Left ventricle myocardium superior (tissue), 1 donor: Measurements from ENCODE around the gene KRTAP22-1. TPM values are rescaled to one million over a fixed set of nuclear protein-coding genes. Genes with fewer than 3 reads are reported as not detected.

Experiments used
- ATAC-seq: fragments of 200-7000 bp; cut with Tn5 transposase; one replicate; pipeline ENCODE4 v1.9.1; 2020; ENCODE audit warnings: mild to moderate bottlenecking, moderate library complexity
- DNase-seq: peaks from one replicate; pipeline ENCODE4 v3.0.0-alpha.2; 2020
- intact Hi-C: fragments of 100-400 bp; cut with micrococcal nuclease; formaldehyde crosslinking; loops from one replicate; pipeline ENCODE4 v1.11.0; 2022
- total RNA-seq: library from RNA; stranded (reverse); fragmentation: NEBNext Ultra II Directional; extraction: Animal tissue kit (Norgen Biotek cat#: 25700); gene quantifications from one replicate; pipeline ENCODE4 v1.2.1, GENCODE V29; 2021
- donor health status: DM: no; HTN: yes; CAD: no; lungs with severe emphysema.

KRTAP22-1 gene
- total RNA-seq, 1 donor from 2014 or later: not detected

- no peak for ATAC-seq
- intact Hi-C loops: no loop called here
- DNase-seq: no peak
Observed at GRCh38 chr21:30620522-30620921, 19.6 kb downstream of the KRTAP22-1 start, which contains the start of gene KRTAP20-4. KRTAP20-4 (plus strand) TSS chr21:30620627.

GRCh38 chr21:30623362-30623761, 22.5 kb downstream of the KRTAP22-1 start:
- ATAC-seq (no peak), DNase-seq (no peak)
- intact Hi-C loops: no loop called here

DNA sequence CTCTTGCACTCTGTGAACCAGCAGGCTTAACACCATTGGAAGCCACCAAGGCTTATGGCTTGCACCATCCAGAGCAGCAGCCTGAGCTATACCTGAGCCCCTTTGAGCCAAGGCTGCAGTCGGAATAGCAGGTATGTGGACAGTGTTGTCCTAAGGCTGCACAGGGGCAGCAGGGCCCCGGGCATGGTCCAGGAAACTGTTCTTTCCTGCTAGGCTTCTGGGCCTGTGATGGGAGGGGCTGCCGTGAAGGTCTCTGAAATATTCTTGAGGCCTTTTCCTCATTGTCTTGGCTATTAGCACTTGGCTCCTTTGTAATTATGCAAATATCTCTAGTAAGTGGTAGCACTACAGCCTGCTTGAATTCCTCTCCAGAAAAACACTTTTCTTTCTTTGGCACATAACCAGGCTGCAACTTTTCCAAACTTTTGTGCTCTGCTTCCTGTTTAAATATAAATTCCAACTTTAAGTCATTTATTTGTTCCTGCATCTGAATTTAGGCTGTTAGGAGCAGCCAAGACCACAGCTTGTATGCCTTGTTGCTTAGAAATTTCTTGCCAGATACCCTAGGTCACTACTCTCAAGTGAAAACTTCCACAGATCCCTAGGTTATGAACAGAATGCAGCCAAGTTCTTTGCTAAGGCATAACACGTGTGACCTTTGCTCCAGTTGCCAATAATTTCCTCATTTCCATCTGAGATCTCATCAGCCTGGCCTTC, 24.7 kb downstream of the KRTAP22-1 start:
- intact Hi-C loops: no loop called here
- DNase-seq: no peak
- no peak for ATAC-seq

- intact Hi-C loops: no loop called here
- ATAC-seq: no peak
- DNase-seq: no peak
Observed at GRCh38 chr21:30628109-30628508, 27.2 kb downstream of the KRTAP22-1 start.

GRCh38 chr21:30629200-30629599, 28.3 kb downstream of the KRTAP22-1 start:
- no peak for ATAC-seq
- intact Hi-C loops: no loop called here
- no peak for DNase-seq

DNA sequence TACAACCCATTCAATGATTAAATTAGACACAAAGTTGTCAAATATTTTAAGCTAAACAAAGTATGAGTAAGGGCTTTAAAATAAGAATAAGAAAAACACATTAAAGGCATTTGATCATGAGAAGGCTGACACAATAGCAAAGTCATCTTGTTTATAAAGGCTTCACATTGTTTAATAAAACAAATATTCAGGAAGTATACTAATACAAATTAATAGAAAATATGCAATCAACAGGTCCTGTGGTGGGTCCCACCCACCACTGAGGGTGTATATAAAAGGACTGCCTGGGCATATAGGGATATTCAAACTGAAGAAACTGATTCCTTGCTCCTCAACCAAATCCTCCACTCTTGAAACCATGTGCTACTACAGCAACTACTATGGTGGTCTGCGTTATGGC, 34.0 kb downstream of the KRTAP22-1 start, which contains the start of gene KRTAP20-2:
KRTAP20-2 (plus strand) TSS at position 301 of the 400 bp plus-strand sequence; CDS start at position 359, 58 bp downstream.
- no peak for ATAC-seq
- intact Hi-C loops: no loop called here
- no peak for DNase-seq

DNA sequence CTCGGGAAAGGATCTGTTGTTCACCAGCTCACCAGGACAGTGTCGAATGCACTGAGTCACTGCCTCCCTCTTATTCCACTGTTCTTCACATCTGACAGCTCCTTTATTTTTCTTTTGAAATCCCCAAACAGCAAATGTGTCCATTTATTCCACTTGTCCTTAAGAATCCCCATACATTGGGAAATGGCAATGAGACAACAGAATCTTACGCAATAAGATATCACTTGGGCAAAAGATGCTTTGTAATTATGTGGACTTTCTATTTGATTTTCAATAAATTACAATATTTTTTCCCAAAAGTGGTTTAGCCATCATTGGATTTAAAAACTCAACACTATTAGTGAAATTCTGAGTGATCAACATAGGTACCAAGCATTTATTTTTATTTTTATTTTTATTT, 37.8 kb downstream of the KRTAP22-1 start:
- ATAC-seq: no peak
- DNase-seq: no peak
- intact Hi-C loops: no loop called here

- ATAC-seq (no peak), DNase-seq (no peak)
- intact Hi-C loops: no loop called here
Observed at GRCh38 chr21:30642564-30642963, 41.7 kb downstream of the KRTAP22-1 start, which contains the start of gene KRTAP20-3. KRTAP20-3 (plus strand) TSS chr21:30642864.

- no peak for DNase-seq
- intact Hi-C loops: no loop called here
- no peak for ATAC-seq
Observed at GRCh38 chr21:30646904-30647414, 46.1 kb downstream of the KRTAP22-1 start.

Other genes starting within 250 kb of the KRTAP22-1 start
- not detected for gene KRTAP13-2, start 228.8 kb upstream of the KRTAP22-1 start, total RNA-seq
- not detected for gene KRTAP13-1, start 205.1 kb upstream of the KRTAP22-1 start, total RNA-seq
- gene KRTAP13-3, start 175.2 kb upstream of the KRTAP22-1 start, total RNA-seq: not detected
- gene KRTAP13-4, start 170.9 kb upstream of the KRTAP22-1 start, total RNA-seq: not detected
- gene KRTAP15-1, start 160.8 kb upstream of the KRTAP22-1 start, total RNA-seq: not detected
- gene KRTAP19-1, start 120.7 kb upstream of the KRTAP22-1 start, total RNA-seq: not detected
- not detected for gene KRTAP19-2, start 113.7 kb upstream of the KRTAP22-1 start, total RNA-seq
- not detected for gene KRTAP19-3, start 109.1 kb upstream of the KRTAP22-1 start, total RNA-seq
- gene KRTAP19-4, start 103.9 kb upstream of the KRTAP22-1 start, total RNA-seq: not detected
- gene KRTAP19-5, start 98.9 kb upstream of the KRTAP22-1 start, total RNA-seq: not detected
- not detected for gene KRTAP19-6, start 59.2 kb upstream of the KRTAP22-1 start, total RNA-seq
- gene KRTAP19-7, start 39.8 kb upstream of the KRTAP22-1 start, total RNA-seq: not detected
- gene KRTAP22-2, start 10.7 kb upstream of the KRTAP22-1 start, total RNA-seq: not detected
- not detected for gene KRTAP6-3, start 8.6 kb upstream of the KRTAP22-1 start, total RNA-seq
- not detected for gene KRTAP6-2, start 2.2 kb upstream of the KRTAP22-1 start, total RNA-seq
- gene KRTAP6-1, start 12.8 kb downstream of the KRTAP22-1 start, total RNA-seq: not detected
- gene KRTAP20-1, start 15.3 kb downstream of the KRTAP22-1 start, total RNA-seq: not detected
- gene KRTAP20-4, start 19.5 kb downstream of the KRTAP22-1 start, total RNA-seq: not detected
- gene KRTAP20-2, start 34.1 kb downstream of the KRTAP22-1 start, total RNA-seq: not detected
- not detected for gene KRTAP20-3, start 41.8 kb downstream of the KRTAP22-1 start, total RNA-seq
- not detected for gene KRTAP21-3, start 117.7 kb downstream of the KRTAP22-1 start, total RNA-seq
- gene KRTAP21-2, start 146.2 kb downstream of the KRTAP22-1 start, total RNA-seq: not detected
- not detected for gene KRTAP21-1, start 154.3 kb downstream of the KRTAP22-1 start, total RNA-seq
- not detected for gene KRTAP8-1, start 212.2 kb downstream of the KRTAP22-1 start, total RNA-seq
- gene KRTAP7-1, start 228.7 kb downstream of the KRTAP22-1 start, total RNA-seq: not detected